WTC11 (cell line): ENCODE measurements around the gene IL36RN. TPM values are rescaled to one million over a fixed set of nuclear protein-coding genes. Genes with fewer than 3 reads are reported as not detected.

Experiments
- ATAC-seq: fragments of 200-7000 bp; cut with Tn5 transposase; 2 replicates; pipeline ENCODE4 v1.10.0; 2021; ENCODE audit warnings: mild to moderate bottlenecking, moderate library complexity
- CTCF ChIA-PET: fragments of 300-600 bp; sonication (Branson Sonifier 250); formaldehyde crosslinking; loops from one replicate; lab custom pipeline; 2021; ENCODE audit warnings: antibody characterized with exemption; lab: Charles Lee
- POLR2A ChIA-PET: fragments of 350-600 bp; sonication (Branson Sonifier 250); formaldehyde crosslinking; loops from one replicate; lab custom pipeline; 2021; ENCODE audit warnings: antibody characterized with exemption; lab: Charles Lee
- DNase-seq: peaks from one replicate; pipeline ENCODE4 v3.0.0; 2021; ENCODE audit warnings: low spot score
- H3K27ac Mint-ChIP-seq: 2 replicates; pipeline ENCODE4 v1.8.0; 2021; ENCODE audit warnings: mixed read lengths
- H3K27me3 Mint-ChIP-seq: 2 replicates; pipeline ENCODE4 v1.8.0; 2021; ENCODE audit warnings: low read depth, mild to moderate bottlenecking, moderate library complexity, mixed read lengths
- H3K36me3 Mint-ChIP-seq: 2 replicates; pipeline ENCODE4 v1.8.0; 2021; ENCODE audit warnings: mixed read lengths
- H3K4me1 Mint-ChIP-seq: 2 replicates; pipeline ENCODE4 v1.8.0; 2022; ENCODE audit warnings: mixed read lengths
- H3K4me3 Mint-ChIP-seq: 2 replicates; pipeline ENCODE4 v1.8.0; 2021; ENCODE audit warnings: mild to moderate bottlenecking, moderate library complexity, mixed read lengths
- H3K9me3 Mint-ChIP-seq: 2 replicates; pipeline ENCODE4 v1.8.0; 2021; ENCODE audit warnings: mixed read lengths
- AFF4 ChIP-seq: sonication (generic); formaldehyde crosslinking; IDR thresholded peaks from 2 replicates; pipeline ENCODE4 v1.8.1; 2023; ENCODE audit warnings: mild to moderate bottlenecking, missing genetic modification reagents, borderline replicate concordance
- AR ChIP-seq: fragments of 250-450 bp; sonication (Bioruptor Pico); IDR thresholded peaks from 2 replicates; pipeline ENCODE4 v1.9.0; 2021; ENCODE audit warnings: mild to moderate bottlenecking
- CDX4 ChIP-seq: fragments of 250-450 bp; sonication (Bioruptor Pico); IDR thresholded peaks from 2 replicates; pipeline ENCODE4 v1.9.0; 2021; ENCODE audit warnings: moderate library complexity, mild to moderate bottlenecking, inconsistent platforms, borderline replicate concordance
- EMX1 ChIP-seq: fragments of 250-450 bp; sonication (Bioruptor Pico); IDR thresholded peaks from 2 replicates; pipeline ENCODE4 v1.8.0; 2021; ENCODE audit warnings: mild to moderate bottlenecking
- FOXK1 ChIP-seq: sonication (generic); formaldehyde crosslinking; IDR thresholded peaks from 2 replicates; pipeline ENCODE4 v1.8.0; 2022; ENCODE audit warnings: mild to moderate bottlenecking, moderate library complexity, missing genetic modification reagents
- KAT7 ChIP-seq: sonication (generic); formaldehyde crosslinking; IDR thresholded peaks from 2 replicates; pipeline ENCODE4 v1.8.1; 2023; ENCODE audit warnings: missing genetic modification reagents, mild to moderate bottlenecking, borderline replicate concordance
- MXD4 ChIP-seq: fragments of 250-450 bp; sonication (Bioruptor Pico); IDR thresholded peaks from 2 replicates; pipeline ENCODE4 v1.8.0; 2021; ENCODE audit warnings: mild to moderate bottlenecking, moderate library complexity, borderline replicate concordance
- PREB ChIP-seq: sonication (generic); formaldehyde crosslinking; IDR thresholded peaks from 2 replicates; pipeline ENCODE4 v1.8.1; 2022; ENCODE audit warnings: mild to moderate bottlenecking, missing genetic modification reagents, moderate library complexity, borderline replicate concordance
- ZMAT4 ChIP-seq: fragments of 250-450 bp; sonication (Bioruptor Pico); IDR thresholded peaks from 2 replicates; pipeline ENCODE4 v1.9.0; 2021; ENCODE audit warnings: mild to moderate bottlenecking
- ZNF121 ChIP-seq: sonication (generic); formaldehyde crosslinking; IDR thresholded peaks from 2 replicates; pipeline ENCODE4 v1.8.0; 2023; ENCODE audit warnings: missing genetic modification reagents
- ZNF317 ChIP-seq: sonication (generic); formaldehyde crosslinking; IDR thresholded peaks from 2 replicates; pipeline ENCODE4 v1.8.1; 2023; ENCODE audit warnings: low read depth, mild to moderate bottlenecking, moderate library complexity, missing genetic modification reagents, borderline replicate concordance
- ZNF396 ChIP-seq: fragments of 250-450 bp; sonication (Bioruptor Pico); IDR thresholded peaks from 2 replicates; pipeline ENCODE4 v1.8.0; 2021; ENCODE audit warnings: mild to moderate bottlenecking, moderate library complexity, borderline replicate concordance
- ZNF532 ChIP-seq: fragments of 250-450 bp; sonication (Bioruptor Pico); IDR thresholded peaks from 2 replicates; pipeline ENCODE4 v1.9.0; 2021; ENCODE audit warnings: mild to moderate bottlenecking, borderline replicate concordance
- ZNF671 ChIP-seq: fragments of 250-450 bp; sonication (Bioruptor Pico); IDR thresholded peaks from 2 replicates; pipeline ENCODE4 v1.8.0; 2021; ENCODE audit warnings: mild to moderate bottlenecking
- total RNA-seq: library from RNA; stranded (reverse); gene quantifications from 3 replicates; pipeline ENCODE4 v1.2.3, GENCODE V29; 2021
- TF ChIP-seq, protein P1 (sequence below): sonication (generic); formaldehyde crosslinking; IDR thresholded peaks from 2 replicates; pipeline ENCODE4 v1.8.0; 2023; ENCODE audit warnings: missing genetic modification reagents, mild to moderate bottlenecking, borderline replicate concordance
- TF ChIP-seq, protein P2 (sequence below): fragments of 250-450 bp; sonication (Bioruptor Pico); conservative IDR thresholded peaks from 2 replicates; pipeline ENCODE4 v1.9.0; 2021; ENCODE audit warnings: mild to moderate bottlenecking

The IL36RN gene
- total RNA-seq, 1 experiment from 2014 or later = not detected

- Mint-ChIP-seq H3K27me3 (peaks cover 18% of the 10 kb centered on the region), H3K4me3 (no peak overlapping the region), H3K27ac (no peak overlapping the region), H3K4me1 (peaks cover 8% of the 10 kb centered on the region), H3K9me3 (no peaks in the 10 kb centered on the region), H3K36me3 (no peaks in the 10 kb centered on the region)
- CTCF ChIA-PET = no interaction called here
- POLR2A ChIA-PET = no interaction called here
- ATAC-seq (no peak), DNase-seq (no peak)
- TF ChIP-seq, protein P1, sequence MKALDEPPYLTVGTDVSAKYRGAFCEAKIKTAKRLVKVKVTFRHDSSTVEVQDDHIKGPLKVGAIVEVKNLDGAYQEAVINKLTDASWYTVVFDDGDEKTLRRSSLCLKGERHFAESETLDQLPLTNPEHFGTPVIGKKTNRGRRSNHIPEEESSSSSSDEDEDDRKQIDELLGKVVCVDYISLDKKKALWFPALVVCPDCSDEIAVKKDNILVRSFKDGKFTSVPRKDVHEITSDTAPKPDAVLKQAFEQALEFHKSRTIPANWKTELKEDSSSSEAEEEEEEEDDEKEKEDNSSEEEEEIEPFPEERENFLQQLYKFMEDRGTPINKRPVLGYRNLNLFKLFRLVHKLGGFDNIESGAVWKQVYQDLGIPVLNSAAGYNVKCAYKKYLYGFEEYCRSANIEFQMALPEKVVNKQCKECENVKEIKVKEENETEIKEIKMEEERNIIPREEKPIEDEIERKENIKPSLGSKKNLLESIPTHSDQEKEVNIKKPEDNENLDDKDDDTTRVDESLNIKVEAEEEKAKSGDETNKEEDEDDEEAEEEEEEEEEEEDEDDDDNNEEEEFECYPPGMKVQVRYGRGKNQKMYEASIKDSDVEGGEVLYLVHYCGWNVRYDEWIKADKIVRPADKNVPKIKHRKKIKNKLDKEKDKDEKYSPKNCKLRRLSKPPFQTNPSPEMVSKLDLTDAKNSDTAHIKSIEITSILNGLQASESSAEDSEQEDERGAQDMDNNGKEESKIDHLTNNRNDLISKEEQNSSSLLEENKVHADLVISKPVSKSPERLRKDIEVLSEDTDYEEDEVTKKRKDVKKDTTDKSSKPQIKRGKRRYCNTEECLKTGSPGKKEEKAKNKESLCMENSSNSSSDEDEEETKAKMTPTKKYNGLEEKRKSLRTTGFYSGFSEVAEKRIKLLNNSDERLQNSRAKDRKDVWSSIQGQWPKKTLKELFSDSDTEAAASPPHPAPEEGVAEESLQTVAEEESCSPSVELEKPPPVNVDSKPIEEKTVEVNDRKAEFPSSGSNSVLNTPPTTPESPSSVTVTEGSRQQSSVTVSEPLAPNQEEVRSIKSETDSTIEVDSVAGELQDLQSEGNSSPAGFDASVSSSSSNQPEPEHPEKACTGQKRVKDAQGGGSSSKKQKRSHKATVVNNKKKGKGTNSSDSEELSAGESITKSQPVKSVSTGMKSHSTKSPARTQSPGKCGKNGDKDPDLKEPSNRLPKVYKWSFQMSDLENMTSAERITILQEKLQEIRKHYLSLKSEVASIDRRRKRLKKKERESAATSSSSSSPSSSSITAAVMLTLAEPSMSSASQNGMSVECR (CRISPR knock-in tag) = no peak
- TF ChIP-seq, protein P2, sequence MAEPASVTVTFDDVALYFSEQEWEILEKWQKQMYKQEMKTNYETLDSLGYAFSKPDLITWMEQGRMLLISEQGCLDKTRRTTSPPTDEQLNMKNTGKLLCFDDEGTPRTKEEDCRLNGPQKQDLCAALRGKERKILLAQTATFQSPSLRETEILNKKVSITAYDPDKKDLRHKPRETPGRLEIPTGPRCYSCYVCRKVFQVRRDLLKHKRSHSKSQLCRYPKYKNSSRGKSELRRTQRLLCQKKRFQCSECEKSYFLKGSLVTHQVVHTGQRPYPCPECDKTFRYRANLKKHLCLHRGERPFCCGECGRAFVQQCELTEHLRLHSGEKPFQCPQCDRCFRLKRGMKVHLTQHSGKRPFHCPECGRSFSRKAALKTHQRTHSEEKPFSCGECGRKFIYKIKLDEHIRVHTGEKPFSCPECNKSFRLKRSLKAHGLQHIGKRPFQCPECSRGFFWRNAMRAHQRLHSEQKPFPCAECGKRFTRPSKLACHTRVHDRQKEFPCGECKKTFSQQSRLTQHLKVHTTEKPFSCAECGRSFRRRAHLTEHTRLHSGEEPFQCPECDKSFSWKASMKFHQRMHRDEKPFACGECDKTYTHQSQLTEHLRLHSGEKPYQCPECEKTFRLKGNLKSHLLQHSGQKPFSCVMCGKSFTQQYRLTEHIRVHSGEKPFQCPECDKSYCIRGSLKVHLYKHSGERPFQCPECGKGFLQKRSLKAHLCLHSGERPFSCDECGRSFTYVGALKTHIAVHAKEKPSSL = no peak
- TF ChIP-seq AFF4 (CRISPR knock-in tag) (no peak), AR (no peak), FOXK1 (CRISPR knock-in tag) (no peak), KAT7 (CRISPR knock-in tag) (no peak), EMX1 (CRISPR knock-in tag) (no peak), ZNF396 (CRISPR knock-in tag) (no peak), CDX4 (CRISPR knock-in tag) (no peak), ZNF532 (no peak), MXD4 (CRISPR knock-in tag) (no peak), ZNF671 (CRISPR knock-in tag) (no peak), ZNF121 (CRISPR knock-in tag) (no peak), PREB (CRISPR knock-in tag) (no peak), ZMAT4 (CRISPR knock-in tag) (no peak), ZNF317 (CRISPR knock-in tag) (no peak)
Measured at GRCh38 chr2:113075600-113075999, 16.6 kb downstream of the IL36RN start.
